ENCODE data around the gene CCL28.

The CCL28 gene

DNA sequence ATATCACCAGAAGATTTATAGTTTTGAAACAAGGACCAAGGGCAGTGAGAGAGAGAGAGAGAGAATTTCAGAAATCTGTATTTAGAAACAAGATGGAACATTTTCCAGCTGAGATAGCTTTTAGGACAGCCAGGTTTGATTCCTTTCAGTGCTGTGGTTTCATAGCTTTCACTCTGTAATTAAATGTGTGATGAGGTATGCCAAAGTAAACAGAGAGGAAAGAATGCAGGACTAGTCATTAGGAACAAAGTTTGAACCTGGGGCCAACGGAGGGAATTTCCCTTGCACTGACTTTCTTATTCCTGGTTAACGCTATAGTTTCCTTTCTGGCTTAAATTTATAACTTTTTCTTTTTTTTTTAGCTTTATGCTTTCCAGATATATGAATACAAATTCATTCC is 10.0 kb upstream of the CCL28 start:
- no peak for TF ChIP-seq FOXP2 (optimal IDR thresholded peaks at IDR 0.05; ENCODE audit: borderline replicate concordance, extremely low read depth, extremely low read length, insufficient read depth)
- TF ChIP-seq TAF1 (IDR thresholded peaks at IDR 0.05; ENCODE audit: borderline replicate concordance, insufficient read depth, low read length): no peak
- no peak for TF ChIP-seq REST (IDR thresholded peaks at IDR 0.05; ENCODE audit: insufficient read depth in 1 of 2, low read depth in 2 of 2, low read length in 2 of 2)
- no peak for TF ChIP-seq SIN3A (IDR thresholded peaks at IDR 0.05; ENCODE audit: borderline replicate concordance, insufficient read depth, low read length)
- no peak for TF ChIP-seq POLR2AphosphoS5 (IDR thresholded peaks at IDR 0.05; ENCODE audit: low read depth, low read length)

GRCh38 chr5:43421450-43422133 is 9.4 kb upstream of the CCL28 start:
- TF ChIP-seq POLR2AphosphoS5 (IDR thresholded peaks at IDR 0.05; ENCODE audit: low read depth, low read length) (no peak), FOXP2 (optimal IDR thresholded peaks at IDR 0.05; ENCODE audit: borderline replicate concordance, extremely low read depth, extremely low read length, insufficient read depth) (no peak), REST (IDR thresholded peaks at IDR 0.05; ENCODE audit: insufficient read depth in 1 of 2, low read depth in 2 of 2, low read length in 2 of 2) (no peak), TAF1 (IDR thresholded peaks at IDR 0.05; ENCODE audit: borderline replicate concordance, insufficient read depth, low read length) (no peak), SIN3A (IDR thresholded peaks at IDR 0.05; ENCODE audit: borderline replicate concordance, insufficient read depth, low read length) (no peak)

DNA sequence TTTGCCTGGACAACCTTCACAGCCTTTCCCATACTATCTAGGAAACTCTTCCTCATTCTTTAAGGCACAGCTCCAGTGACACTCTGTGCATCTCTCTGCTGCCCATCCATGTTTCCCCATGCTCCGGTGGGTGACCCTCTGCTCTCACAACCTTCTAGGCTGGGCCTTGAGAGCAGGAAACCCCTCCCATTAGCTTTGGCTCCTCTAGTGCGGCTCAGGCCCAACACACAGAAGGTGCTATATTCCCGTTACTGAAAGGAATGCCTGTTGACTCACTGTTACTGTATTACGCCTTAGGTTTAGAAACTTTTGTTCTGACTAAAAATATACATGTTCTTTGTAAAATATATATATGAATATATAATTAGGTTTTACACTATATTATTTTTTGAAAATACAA is 8.1 kb upstream of the CCL28 start:
- TF ChIP-seq SIN3A (IDR thresholded peaks at IDR 0.05; ENCODE audit: borderline replicate concordance, insufficient read depth, low read length) (no peak), REST (IDR thresholded peaks at IDR 0.05; ENCODE audit: insufficient read depth in 1 of 2, low read depth in 2 of 2, low read length in 2 of 2) (no peak), TAF1 (IDR thresholded peaks at IDR 0.05; ENCODE audit: borderline replicate concordance, insufficient read depth, low read length) (no peak), FOXP2 (optimal IDR thresholded peaks at IDR 0.05; ENCODE audit: borderline replicate concordance, extremely low read depth, extremely low read length, insufficient read depth) (no peak), POLR2AphosphoS5 (IDR thresholded peaks at IDR 0.05; ENCODE audit: low read depth, low read length) (no peak)

GRCh38 chr5:43418561-43418960 is 6.4 kb upstream of the CCL28 start:
- TF ChIP-seq SIN3A (IDR thresholded peaks at IDR 0.05; ENCODE audit: borderline replicate concordance, insufficient read depth, low read length): no peak
- no peak for TF ChIP-seq TAF1 (IDR thresholded peaks at IDR 0.05; ENCODE audit: borderline replicate concordance, insufficient read depth, low read length)
- TF ChIP-seq REST (IDR thresholded peaks at IDR 0.05; ENCODE audit: insufficient read depth in 1 of 2, low read depth in 2 of 2, low read length in 2 of 2): no peak
- no peak for TF ChIP-seq POLR2AphosphoS5 (IDR thresholded peaks at IDR 0.05; ENCODE audit: low read depth, low read length)
- no peak for TF ChIP-seq FOXP2 (optimal IDR thresholded peaks at IDR 0.05; ENCODE audit: borderline replicate concordance, extremely low read depth, extremely low read length, insufficient read depth)
